ENCODE results near the gene TENM3.

TENM3 gene

GRCh38 chr4:182400790-182401189 is 157.6 kb downstream of the TENM3 start:
- DNase-seq (ENCODE audit: extremely low read depth, low read depth) = no peak

DNA sequence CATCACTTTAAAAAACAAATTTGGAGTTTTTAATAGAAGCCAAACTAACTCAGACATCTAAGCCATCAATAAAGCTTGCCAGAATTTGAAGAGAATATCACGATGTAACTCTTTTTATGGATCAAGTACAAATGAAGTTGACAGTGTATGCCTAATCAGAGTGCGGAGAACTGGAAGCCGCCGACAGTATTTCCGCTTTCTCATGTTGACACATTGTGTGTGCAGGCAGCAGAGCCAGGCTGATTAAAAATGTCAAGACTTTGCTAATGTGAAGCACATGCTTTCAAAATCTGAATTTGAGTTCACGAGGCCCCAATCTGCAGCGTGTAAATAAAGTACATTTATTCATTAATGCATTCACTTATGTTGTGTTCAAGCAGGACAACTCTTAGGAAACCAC is 161.2 kb downstream of the TENM3 start:
- no peak for DNase-seq (ENCODE audit: extremely low read depth, low read depth)
- TF ChIP-seq, protein P1, sequence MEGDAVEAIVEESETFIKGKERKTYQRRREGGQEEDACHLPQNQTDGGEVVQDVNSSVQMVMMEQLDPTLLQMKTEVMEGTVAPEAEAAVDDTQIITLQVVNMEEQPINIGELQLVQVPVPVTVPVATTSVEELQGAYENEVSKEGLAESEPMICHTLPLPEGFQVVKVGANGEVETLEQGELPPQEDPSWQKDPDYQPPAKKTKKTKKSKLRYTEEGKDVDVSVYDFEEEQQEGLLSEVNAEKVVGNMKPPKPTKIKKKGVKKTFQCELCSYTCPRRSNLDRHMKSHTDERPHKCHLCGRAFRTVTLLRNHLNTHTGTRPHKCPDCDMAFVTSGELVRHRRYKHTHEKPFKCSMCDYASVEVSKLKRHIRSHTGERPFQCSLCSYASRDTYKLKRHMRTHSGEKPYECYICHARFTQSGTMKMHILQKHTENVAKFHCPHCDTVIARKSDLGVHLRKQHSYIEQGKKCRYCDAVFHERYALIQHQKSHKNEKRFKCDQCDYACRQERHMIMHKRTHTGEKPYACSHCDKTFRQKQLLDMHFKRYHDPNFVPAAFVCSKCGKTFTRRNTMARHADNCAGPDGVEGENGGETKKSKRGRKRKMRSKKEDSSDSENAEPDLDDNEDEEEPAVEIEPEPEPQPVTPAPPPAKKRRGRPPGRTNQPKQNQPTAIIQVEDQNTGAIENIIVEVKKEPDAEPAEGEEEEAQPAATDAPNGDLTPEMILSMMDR (IDR thresholded peaks at IDR 0.05; ENCODE audit: low read depth, low read length) = no peak

More at GRCh38 chr4:182400790-182401189, 157.6 kb downstream of the TENM3 start:
- TF ChIP-seq, protein P1 (IDR thresholded peaks at IDR 0.05; ENCODE audit: low read depth, low read length) = no peak

DNA sequence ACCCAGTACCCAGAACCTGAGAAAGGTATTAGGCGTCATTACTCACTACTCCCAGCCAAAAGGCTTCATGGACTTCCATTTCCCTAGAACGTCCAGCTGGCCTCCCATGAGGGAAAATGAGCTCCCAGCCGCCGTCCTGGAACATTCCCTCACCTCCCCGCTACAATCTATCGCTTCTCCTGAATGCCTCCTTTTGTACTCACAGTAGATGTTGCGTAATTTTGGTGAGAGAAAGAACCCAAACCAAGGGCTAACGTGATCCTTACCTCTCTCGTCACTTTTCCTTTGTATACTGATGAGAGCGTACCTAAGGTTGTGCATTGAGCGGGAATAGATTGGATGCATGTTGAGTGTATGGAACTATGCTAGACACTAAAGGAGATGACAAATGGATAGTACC is 161.9 kb downstream of the TENM3 start:
- TF ChIP-seq, protein P1 (IDR thresholded peaks at IDR 0.05; ENCODE audit: low read depth, low read length) = no peak
- no peak for DNase-seq (ENCODE audit: extremely low read depth, low read depth)

DNA sequence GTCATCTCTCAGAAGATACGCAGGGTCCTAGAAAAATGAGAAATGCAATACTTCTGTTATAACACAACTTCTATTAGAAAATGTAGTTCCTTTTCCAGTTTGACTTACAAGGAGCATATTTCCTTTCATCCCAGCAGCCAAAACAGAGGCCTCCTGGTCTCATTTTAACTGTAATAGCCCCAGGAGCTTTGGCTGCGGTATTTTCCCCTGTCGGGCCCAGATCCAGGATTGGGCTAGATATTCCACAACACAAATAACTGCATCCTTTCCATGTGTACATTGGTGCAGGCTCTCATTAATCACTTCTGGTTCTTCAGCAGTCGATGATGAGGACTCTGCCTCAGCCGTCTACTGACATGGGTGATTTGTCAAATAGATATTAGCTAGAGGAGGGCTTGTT is 166.1 kb downstream of the TENM3 start:
- no peak for DNase-seq (ENCODE audit: extremely low read depth, low read depth)
- TF ChIP-seq, protein P1 (IDR thresholded peaks at IDR 0.05; ENCODE audit: low read depth, low read length) = no peak

DNA sequence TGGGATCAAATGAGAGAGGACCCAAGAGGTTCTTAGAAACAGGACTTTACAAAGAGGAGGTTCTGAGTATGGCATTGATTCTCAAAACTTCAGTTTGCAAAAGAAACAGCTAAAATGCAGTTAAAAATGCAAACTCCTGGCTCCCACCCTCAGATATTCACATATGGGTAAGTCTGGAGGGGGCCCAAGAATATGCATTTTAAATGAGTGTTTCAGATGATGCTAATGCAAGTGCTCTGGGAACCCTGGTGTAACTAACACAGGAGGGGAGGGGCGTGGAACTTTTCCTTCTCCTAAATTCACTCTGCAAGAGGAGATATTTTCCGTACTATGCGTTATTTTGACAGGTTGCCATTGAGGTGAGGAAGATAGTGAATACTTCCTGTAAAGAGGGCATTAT is 168.2 kb downstream of the TENM3 start:
- no peak for DNase-seq (ENCODE audit: extremely low read depth, low read depth)
- TF ChIP-seq, protein P1 (IDR thresholded peaks at IDR 0.05; ENCODE audit: low read depth, low read length) = no peak

GRCh38 chr4:182413550-182413949 is 170.3 kb downstream of the TENM3 start:
- TF ChIP-seq, protein P1 (IDR thresholded peaks at IDR 0.05; ENCODE audit: low read depth, low read length) = no peak

GRCh38 chr4:182415116-182415515 is 171.9 kb downstream of the TENM3 start:
- no peak for DNase-seq (ENCODE audit: extremely low read depth, low read depth)
- TF ChIP-seq, protein P1 (IDR thresholded peaks at IDR 0.05; ENCODE audit: low read depth, low read length) = no peak

More at GRCh38 chr4:182413550-182413949, 170.3 kb downstream of the TENM3 start:
- DNase-seq (ENCODE audit: extremely low read depth, low read depth) = no peak
